ENCODE results near the gene PRPF40B.

PRPF40B gene

GRCh38 chr12:49635656-49636055, 12.3 kb downstream of the PRPF40B start:
- DNase-seq (ENCODE audit: low read depth in 3 of 3), result no peak

- no peak for DNase-seq (ENCODE audit: low read depth in 3 of 3)
Observed at GRCh38 chr12:49636574-49636973, 13.2 kb downstream of the PRPF40B start.

GRCh38 chr12:49636979-49637755, 13.8 kb downstream of the PRPF40B start:
- DNase-seq (ENCODE audit: low read depth in 3 of 3), result no peak

GRCh38 chr12:49641748-49642369, 18.5 kb downstream of the PRPF40B start:
- no peak for DNase-seq (ENCODE audit: low read depth in 3 of 3)

GRCh38 chr12:49642370-49642802, 19.0 kb downstream of the PRPF40B start:
- no peak for DNase-seq (ENCODE audit: low read depth in 3 of 3)

- DNase-seq (ENCODE audit: low read depth in 3 of 3), result no peak
Observed at GRCh38 chr12:49643135-49643534, 19.8 kb downstream of the PRPF40B start.

- no peak for DNase-seq (ENCODE audit: low read depth in 3 of 3)
Observed at GRCh38 chr12:49643961-49644619, 20.7 kb downstream of the PRPF40B start.

- DNase-seq (ENCODE audit: low read depth in 3 of 3), result peak; percentile 54 to 71 (median 65)
Observed at GRCh38 chr12:49644620-49644994, 21.2 kb downstream of the PRPF40B start.

- DNase-seq (ENCODE audit: low read depth in 3 of 3), result no peak
Observed at GRCh38 chr12:49645146-49646039, 22.0 kb downstream of the PRPF40B start.

- DNase-seq (ENCODE audit: low read depth in 3 of 3), result no peak
Observed at GRCh38 chr12:49646331-49646830, 23.0 kb downstream of the PRPF40B start.

- no peak for DNase-seq (ENCODE audit: low read depth in 3 of 3)
Observed at GRCh38 chr12:49646871-49647654, 23.7 kb downstream of the PRPF40B start.

- no peak for DNase-seq (ENCODE audit: low read depth in 3 of 3)
Observed at GRCh38 chr12:49647827-49648711, 24.7 kb downstream of the PRPF40B start.

GRCh38 chr12:49648712-49649003, 25.3 kb downstream of the PRPF40B start:
- no peak for DNase-seq (ENCODE audit: low read depth in 3 of 3)

GRCh38 chr12:49649445-49649844, 26.1 kb downstream of the PRPF40B start:
- no peak for DNase-seq (ENCODE audit: low read depth in 3 of 3)

- no peak for DNase-seq (ENCODE audit: low read depth in 3 of 3)
Observed at GRCh38 chr12:49649892-49650291, 26.5 kb downstream of the PRPF40B start.

GRCh38 chr12:49651855-49652254, 28.5 kb downstream of the PRPF40B start:
- DNase-seq (ENCODE audit: low read depth in 3 of 3), result no peak

- no peak for DNase-seq (ENCODE audit: low read depth in 3 of 3)
Observed at GRCh38 chr12:49652921-49653520, 29.7 kb downstream of the PRPF40B start.

- DNase-seq (ENCODE audit: low read depth in 3 of 3), result no peak
Observed at GRCh38 chr12:49654715-49655114, 31.4 kb downstream of the PRPF40B start.

GRCh38 chr12:49655595-49656236, 32.4 kb downstream of the PRPF40B start:
- DNase-seq (ENCODE audit: low read depth in 3 of 3), result no peak

All from stimulated activated CD4-positive, alpha-beta T cell treated with anti-CD3 and anti-CD28 coated beads, TNF-alpha, amount 100 ng/mL, for 4 hours (primary cell).